ENCODE data around the gene CUL2.
A peak's percentile ranks its signal among the peaks of the same experiment; 100 is the strongest.
"Not testable (repeated sequence)": the region's sequence is repeated elsewhere in the genome, so short reads cannot be mapped to it uniquely, and the experiment has no call there.

CUL2 gene

DNA sequence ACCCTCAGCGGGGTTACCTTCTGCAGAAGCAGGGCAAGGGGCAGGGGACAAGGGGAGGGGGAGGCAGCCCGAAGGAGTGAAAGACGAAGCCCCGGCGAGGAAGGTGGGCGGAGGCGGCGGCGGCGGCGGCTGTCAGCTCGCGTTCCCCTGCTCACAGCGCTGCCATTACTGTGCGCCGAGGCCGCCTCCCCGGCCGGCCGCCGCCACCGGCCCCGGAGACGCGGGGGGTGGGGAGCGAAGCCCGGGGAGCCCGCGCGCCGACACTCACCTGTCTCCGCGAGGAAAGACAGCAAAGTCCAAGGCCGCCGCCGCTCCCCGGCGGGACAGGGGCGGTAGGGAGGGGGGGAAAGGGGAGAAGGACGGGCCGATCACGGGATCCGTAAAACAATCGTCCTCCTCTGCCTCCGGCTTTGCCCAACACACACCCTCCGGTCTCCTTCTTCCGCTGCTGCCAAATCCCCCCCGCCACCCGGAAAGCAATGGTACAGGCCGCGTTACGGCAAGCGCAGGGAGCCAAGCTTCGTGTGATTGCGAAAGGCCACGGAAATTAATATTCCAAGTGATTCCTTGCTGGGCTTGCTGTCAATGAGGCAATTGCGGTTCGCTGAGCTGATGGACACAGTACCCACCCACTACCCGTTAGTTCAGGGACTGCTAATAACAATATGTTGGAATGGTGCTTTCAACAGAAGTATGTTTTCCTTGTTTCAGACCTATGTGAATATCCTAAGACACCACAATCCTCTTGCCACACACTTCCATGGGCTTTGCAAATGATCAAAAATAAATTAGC is at the start of gene CUL2:
Gene CUL2, minus strand, starts transcription at position 180 of the 793 bp plus-strand sequence. CDS start 19,024 bp downstream, outside the sequence.
- DNase-seq (ENCODE audit: low read depth) = peak; percentile 71

DNA sequence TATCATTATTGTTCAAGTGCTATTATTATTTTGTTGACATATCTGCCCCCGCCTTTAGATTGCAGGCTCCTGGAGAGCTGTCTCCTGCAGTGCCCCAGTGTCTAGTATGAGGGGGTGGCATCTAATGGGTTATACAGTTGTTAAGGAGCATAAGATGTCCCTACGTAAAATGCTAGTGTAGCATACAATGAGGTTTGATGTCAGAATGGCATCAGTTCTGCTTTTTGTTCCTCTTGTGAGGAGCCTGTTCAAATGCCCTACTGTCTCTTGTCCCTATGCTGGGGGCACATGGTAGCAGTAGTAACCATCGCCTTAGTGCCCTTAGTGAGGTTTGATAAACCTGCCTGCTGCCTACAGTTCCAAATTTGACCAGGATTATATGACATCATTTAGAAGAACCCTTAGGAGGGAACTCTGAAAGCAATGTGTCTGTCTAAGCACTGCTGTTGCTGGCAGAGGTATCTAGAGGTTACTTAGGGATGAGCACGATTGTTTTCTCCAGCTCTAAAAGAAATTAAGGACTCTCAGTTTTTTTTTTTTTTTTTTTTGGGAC is 46.2 kb upstream of the CUL2 start:
- no peak for DNase-seq (ENCODE audit: low read depth)

DNA sequence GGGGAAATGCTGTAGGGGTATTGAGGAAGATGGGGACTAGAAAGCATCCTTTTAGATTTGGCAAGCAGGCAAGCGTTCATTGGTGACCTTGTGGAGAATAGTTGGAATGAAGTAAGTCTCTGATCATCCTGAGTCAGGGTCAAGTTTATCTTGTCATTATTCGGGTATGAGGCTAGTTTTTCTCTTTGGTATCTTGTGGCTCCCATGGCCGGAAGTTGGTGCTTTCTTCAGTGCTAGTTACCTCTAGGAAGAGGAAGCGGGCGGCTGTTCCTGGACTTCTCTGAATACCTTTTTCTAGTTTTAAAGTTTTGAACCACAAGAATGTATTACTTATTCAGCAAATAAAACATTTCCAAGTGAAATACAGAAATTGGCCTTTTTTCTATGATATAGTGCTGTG is 45.7 kb upstream of the CUL2 start:
- DNase-seq (ENCODE audit: low read depth) = no peak

DNA sequence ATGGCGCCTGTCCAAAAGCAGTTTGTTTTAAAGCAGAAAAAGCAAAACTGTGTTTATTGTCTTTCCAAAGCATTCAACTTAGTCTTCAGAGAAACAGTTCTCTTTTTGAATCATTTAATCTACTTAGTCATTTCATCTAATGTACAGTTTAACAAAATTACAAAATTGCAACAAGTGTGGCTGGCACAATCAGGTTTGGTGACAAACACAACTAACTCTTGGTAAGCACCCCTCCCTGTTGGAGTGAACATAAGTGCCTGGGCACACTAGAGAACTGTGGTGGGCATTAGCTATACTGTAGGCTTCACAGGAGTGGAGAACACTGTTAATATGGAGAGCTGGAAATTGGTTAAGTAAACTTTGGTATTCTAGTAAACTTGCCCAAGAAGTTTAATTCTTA is 43.4 kb upstream of the CUL2 start:
- DNase-seq (ENCODE audit: low read depth) = no peak

DNA sequence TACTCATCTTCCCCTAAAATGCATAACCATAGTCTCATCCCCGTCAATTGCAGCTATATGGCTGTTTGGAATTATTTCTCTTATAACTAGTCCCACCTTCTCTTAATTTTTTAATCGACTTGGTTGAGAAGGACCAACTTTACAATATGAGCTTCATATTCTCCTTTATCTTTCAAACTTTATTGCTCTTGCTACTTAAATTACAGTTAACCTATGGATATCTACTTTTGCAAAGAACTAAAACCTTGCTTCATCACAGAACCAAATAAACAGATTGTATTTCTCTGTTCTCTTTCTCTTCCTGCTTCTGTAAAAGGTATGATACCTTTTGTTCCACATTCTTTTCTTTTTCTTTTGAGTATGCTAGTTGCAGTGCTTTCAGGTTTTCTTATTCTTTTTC is 42.6 kb upstream of the CUL2 start:
- no peak for DNase-seq (ENCODE audit: low read depth)

DNA sequence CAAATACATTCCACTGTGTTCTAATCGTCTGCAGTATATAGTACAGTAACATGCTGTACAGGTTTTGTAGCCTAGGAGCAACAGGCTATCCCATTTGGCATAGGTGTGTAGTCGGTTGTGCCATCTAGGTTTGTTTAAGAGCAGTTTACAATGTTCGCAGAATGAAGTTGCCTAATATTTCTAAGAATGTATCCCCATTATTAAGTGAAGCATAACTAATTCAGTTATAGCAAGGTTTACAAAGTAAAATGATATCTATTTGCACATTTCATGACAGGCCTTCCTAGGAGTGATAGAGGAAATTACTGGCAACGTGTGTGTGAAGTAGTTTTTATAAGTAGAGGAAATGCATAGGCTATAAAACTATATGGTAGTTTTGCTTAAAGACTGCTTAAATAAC is 40.5 kb upstream of the CUL2 start:
- DNase-seq (ENCODE audit: low read depth) = no peak

DNA sequence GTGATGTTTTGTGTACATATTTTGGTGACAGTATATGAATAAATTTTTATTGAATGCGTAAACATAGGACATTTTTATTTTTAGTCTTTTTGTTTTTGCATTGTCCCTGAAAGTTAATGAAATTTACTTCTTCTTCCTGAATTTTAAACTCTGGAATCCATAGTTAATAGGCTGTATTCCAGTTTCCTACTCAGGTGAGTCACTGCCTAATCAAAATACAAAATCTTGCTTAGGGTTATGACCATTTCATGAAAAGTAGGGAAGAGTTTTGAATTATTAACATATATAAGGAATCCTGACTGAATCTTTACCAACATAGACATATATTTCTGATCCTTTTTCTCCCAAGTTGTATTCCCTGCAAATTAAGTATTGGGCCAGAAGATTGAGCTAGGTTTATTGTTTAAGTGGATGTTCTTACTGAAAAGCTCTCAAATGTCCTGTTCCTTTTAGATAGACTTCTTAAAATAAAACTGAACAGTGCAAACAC is 39.1 kb upstream of the CUL2 start:
- no peak for DNase-seq (ENCODE audit: low read depth)

DNA sequence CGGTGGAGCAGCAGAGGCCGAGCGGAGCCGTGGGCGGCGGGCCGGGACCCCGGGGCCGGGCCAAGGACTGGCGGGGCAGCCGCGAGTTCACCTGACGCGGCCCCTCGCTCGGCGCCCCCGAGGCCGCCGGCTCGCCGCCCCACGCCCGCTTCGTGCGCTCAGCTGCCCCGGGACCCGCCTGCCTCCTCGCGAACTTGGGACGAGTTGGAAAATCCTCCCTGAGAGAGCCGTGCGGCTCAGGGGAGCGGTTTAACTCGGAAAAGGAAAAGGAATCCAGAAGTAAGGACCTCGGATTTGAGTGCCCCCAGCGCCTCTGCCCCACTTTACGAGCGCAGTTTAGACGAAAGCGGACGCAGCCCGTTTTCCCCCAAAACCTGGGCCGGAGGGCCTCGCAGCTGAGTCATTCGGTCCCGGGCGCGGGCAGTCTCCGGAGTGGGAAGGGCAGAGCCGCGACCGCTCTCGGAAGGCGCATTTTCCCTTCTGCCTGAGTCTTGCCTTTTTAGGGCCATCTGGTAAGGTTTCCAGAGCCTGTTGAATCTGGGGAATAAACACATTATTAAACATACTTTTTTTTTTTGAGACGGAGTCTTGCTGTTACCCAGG is 37.2 kb upstream of the CUL2 start:
- DNase-seq (ENCODE audit: low read depth) = peak; percentile 11

DNA sequence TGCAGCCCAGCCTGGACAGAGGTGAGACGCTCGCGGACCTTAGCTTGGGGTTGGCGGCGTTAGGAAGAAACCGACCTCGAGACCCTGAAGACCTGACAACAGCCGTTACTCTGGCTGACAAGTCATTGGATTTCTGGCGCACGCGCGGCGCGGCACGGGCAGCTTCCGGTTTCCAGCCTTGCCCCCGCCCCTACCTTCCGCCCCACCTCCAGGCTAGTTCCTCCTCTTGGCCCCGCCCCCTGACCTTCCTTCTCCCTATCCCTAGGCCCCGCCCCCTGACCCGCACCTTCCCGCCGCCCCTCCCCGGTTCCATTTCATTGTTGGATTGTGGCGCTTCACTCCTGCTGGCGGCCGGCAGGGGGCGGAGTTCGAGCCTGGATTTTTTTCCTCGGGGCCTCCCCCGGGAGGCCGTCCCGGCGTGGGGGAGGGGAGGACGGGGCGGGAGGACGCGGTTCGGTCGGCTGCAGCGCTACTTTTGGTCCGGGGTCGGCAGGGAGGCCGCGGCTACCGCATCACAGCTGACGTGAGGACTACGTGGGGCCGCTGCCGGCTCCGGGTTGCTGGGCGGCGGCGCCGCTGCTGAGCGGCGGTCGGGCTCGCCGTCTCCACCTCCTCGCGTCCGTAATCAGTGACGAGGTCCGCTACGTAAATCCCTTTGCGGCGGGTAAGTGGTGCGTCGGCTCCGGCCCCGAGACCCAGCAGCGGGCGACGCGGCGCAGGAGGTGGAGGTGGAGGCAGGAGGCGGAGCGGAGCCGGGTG is 36.6 kb upstream of the CUL2 start, which contains the start of gene CREM:
Gene CREM, plus strand, starts transcription at position 317 of the 759 bp plus-strand sequence. CDS start 10,990 bp downstream, outside the sequence.
- DNase-seq (ENCODE audit: low read depth) = peak; percentile 63

DNA sequence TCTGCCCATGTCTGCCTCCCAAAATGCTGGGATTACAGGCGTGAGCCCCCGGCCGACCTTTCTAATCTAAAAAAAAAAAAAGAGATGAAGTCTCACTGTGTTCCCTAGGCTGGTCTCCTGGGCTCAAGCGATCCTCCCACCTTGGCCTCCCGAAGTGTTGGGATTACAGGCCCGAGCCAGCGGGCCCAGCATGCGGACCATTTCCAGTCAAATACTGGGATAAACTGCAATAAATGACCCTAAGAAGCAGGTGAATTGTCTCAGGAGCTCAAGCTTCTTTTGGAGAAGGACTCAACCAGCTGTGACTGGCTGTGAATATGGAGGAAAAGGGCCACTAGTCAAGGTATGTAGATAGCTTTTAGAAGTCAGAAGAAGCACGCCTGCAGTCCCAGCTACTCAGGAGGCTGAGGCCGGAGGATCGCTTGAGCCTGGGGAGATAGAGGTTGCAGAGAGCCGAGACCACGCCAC is 36.0 kb upstream of the CUL2 start:
- no peak for DNase-seq (ENCODE audit: low read depth)

DNA sequence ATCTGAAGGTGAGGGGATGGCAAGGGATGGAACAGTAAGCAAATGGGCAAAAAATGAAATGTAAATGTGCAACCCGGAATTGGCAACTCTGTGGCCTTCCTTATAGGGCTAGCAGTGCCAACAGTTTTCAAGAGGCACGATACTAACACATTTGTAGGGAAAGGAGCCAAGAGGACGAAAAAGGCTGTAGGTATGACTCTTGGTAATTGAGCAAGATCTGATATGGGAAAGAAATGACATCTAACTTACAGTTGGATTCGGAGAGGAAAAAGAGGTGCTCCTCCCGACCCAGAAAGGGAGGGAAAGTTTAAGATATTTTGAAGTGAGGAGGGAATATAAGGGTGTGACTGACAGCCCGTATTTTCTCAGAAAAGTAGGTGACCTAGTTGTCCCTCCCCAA is 34.4 kb upstream of the CUL2 start:
- DNase-seq (ENCODE audit: low read depth) = no peak

DNA sequence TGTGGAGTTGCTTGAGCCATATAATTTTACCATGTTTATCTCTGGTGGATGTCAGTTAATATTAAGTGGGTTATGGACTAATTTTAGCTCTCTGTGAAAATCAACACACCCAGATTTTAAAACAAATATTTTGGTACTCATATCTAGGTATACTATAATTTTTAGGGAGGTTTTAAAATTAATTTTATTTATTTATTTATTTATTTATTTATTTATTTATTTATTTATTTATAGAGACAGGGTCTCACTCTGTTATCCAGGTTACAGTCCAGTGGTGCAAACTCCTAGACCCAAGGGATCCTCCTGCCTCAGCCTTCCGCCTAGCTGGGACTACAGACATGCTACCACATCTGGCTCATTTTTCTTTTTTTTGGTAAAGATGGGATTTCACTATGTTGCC is 29.2 kb upstream of the CUL2 start:
- DNase-seq (ENCODE audit: low read depth) = no peak

DNA sequence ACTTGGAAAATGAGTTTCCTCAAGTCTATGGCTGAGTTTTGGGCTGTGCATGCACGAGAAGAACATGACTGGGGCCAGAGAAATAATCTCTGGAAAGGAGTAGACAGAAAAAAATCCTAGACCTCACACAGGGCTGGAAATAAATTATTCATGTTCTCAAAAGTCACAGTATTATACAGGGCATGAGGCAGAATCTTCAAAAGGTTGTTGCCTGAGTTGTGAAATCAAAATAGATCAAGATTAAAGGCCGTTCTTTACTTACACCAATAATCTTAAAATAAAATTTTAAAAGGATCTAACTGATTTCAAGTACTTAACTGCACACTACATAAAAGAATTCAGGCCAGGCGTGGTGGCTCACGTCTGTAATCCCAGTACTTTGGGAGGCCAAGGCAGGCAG is 22.4 kb upstream of the CUL2 start:
- DNase-seq (ENCODE audit: low read depth) = no peak

DNA sequence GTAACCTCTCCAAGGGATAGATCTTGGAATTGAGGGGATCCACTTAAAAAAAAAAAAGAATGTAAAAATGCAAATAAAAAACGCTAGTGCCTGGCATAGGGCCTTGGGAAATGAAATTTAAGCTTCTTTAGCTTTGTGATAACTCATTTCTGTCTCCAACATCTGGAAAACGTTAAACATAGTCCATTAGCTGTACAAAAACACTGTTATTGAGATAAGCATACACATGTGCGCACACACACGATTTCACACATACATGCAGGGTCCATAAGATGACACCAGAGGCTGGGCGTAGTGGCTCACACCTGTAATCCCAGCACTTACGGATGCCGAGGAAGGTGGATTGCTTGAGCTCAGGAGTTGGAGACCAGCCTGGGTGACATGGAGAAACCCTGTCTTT is 13.7 kb upstream of the CUL2 start:
- no peak for DNase-seq (ENCODE audit: low read depth)

DNA sequence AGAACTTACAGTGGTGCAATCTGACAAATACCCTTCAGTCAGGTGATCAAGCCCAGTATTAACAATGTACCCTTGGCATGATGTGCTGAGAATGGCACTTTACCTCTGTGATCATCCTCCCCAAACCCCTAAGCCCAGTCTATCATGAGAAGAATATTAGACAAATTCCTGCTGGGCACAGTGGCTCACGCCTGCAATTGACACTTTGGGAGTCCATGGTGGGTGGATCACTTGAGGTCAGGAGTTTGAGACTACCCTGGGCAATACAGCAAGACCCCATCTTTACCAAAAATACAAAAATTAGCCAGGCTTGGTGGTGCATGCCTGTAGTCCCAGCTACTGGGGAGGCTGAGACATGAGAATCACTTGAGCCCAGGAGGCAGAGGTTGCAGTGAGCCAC is 7.4 kb upstream of the CUL2 start:
- DNase-seq (ENCODE audit: low read depth) = no peak

DNA sequence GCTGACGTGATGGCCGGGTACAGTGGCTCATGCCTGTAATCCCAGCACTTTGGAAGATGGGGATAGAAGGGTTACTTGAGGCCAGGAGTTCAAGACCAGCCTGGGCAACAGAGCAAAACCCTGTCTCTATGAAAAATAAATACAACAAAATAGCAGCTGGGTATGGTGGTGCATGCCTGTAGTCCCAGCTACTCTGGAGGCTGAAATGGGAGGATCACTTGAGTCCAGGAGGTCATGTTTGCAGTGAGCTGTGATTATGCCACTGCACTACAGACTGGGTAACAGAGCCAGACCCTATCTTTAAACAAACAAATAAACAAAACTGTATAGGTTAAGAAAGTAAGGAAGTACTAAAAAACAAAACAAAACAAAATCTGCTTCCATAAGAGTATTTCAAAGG is 6.2 kb upstream of the CUL2 start:
- no peak for DNase-seq (ENCODE audit: low read depth)

DNA sequence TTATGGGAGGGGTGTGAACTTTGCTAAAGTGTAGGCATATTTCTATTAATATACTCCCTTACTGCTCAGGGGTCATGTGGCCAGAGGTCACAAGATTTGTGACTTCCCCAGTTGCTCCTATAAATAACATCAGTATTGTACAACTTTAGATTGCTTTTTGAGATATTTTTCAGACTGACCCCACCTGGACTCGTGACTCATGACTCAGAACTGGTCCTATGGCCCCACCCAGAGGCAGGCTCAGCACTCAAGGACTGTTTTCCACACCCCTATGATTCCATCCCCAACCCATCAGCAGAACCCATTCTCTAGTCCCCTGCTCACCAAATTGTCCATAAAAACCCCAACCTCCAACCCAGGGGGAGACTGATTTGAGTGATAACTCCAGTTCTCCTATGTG is 2.7 kb upstream of the CUL2 start:
- DNase-seq (ENCODE audit: low read depth) = no peak

DNA sequence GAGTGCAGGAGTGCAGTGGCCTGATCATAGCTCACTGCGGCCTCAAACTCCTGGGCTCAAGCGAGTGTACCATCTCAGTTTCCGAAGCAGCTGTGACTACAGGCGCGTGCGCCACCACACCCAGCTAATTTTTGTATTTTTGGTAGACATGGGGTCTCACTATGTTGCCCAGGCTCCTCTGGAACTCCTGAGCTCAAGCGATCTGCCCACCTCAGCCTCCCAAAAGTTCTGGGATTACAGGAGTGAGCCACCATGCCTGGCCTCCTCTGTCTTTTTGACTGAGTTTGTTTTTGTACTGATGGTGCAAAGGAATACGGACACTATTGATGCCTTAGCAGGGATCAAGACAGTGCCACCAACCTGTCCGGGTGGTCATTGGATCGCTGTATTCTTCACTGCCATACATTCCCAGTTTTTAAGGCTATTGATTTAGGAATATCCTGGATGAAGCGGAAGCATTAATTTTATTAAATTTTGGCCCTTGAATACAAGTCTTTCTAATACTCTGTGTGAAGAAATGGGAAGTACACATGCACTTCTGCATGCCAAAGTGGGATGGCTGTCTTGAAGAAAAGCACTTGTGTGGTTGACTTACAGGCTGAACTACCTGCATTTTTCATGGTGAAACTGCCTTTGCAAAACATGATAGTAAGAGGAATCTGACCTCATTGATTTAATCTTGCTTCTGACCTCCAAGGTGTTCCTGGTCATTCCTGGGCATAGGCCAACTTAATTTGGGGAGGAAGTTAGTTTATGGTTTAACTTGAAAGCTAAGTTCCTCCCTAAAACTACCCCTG is 2.1 kb upstream of the CUL2 start:
- DNase-seq (ENCODE audit: low read depth) = no peak

DNA sequence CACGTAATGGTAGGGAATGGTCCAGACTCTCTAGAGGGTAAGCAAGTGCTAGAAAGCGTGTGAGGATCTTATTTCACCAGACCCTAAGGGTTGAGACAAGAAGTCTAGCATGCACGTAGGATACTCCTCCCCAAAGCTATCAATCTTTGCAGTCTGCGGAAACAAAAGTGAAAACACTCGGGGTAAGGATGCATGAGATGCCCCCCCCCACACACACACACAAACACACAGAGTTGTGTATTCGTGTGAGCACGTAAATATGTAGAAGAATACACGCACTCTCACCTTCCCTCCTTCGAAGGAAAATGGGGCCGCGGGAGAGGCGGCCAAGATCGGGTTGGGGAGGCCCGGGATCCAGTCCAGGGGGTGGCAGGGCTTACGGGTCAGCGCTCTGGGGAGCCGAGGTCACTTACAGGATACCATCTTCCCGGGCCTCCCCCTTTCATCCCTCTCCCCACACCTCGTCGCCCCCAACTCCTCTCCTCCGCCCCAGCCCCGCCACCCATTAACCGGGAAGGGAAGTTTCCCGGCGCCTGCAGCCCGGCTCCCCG is 455 bp downstream of the CUL2 start:
- DNase-seq (ENCODE audit: low read depth) = no peak

DNA sequence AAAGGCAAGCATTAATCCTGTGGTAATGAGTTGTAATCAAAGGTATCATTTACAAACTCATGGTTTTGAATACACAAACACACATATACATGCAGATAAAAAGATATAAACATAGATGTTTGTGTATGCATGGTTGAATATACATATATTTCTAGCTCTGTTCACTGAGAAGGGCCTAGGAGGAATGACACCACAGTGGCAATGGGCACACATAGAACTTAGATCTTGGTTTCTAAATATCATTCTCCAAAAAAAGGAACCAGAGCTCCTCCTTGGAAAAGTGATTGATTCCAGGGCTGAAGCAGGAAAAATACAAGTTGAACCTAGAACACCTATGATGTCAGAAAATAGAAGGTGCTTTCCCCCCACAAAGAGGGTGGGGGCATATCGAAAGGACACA is 6.9 kb downstream of the CUL2 start:
- DNase-seq (ENCODE audit: low read depth) = no peak

DNA sequence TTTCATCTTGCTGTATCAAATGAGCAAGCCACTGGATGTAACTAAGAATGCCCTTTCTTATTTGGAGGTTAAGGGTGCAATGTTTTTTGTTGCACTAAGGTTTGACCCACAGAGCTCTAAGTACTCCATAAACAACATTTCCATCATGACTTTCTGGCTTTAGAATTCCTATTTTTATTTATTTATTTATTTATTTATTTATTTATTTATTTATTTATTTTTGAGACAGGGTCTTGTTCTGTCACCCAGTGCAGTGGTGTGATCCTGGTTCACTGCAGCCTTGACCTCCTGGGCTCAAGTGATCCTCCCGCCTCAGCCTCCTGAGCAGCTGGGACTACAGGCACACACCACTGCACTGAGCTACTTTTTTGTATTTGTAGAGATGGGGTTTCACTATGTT is 9.9 kb downstream of the CUL2 start:
- not testable (repeated sequence) for DNase-seq (ENCODE audit: low read depth)

Measured in HS-27A (cell line).